ENCODE results near the gene TTC28.

DNA sequence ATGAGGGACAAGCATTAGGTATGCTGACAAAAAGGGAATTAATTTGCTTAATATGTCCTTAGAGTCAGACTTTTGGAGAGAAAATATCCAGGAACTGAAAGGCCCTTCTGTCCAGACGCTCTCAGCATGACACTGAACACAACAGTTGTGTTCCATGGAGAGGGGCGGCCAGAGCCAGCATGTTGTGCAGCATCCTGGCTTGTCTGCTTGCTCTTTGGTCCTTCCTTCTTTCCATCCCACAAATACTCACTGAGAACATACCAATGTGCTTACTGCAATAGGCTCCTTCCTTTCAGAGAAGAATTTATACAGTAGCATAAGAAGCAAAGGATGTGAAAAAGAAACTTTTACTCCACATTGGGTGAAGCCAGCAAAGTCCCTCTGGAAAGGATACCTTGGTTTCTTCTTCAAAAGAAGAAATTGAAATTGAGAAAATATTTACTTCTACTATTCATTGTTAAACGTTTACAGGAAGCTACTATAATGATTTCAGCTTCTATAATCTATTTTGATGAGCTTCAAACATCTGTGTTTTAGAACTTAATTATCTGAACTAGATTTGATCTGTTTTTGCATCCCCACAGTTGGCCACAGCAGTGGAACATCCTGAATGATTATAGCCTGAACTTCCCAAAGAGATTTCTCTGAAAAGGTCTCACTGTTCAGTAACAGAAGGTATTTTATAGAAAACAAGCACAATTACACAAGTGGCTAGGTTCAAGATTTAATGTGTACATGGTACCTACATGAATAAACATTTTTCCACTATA is 456.5 kb downstream of the TTC28 start:
- TF ChIP-seq, protein P1, sequence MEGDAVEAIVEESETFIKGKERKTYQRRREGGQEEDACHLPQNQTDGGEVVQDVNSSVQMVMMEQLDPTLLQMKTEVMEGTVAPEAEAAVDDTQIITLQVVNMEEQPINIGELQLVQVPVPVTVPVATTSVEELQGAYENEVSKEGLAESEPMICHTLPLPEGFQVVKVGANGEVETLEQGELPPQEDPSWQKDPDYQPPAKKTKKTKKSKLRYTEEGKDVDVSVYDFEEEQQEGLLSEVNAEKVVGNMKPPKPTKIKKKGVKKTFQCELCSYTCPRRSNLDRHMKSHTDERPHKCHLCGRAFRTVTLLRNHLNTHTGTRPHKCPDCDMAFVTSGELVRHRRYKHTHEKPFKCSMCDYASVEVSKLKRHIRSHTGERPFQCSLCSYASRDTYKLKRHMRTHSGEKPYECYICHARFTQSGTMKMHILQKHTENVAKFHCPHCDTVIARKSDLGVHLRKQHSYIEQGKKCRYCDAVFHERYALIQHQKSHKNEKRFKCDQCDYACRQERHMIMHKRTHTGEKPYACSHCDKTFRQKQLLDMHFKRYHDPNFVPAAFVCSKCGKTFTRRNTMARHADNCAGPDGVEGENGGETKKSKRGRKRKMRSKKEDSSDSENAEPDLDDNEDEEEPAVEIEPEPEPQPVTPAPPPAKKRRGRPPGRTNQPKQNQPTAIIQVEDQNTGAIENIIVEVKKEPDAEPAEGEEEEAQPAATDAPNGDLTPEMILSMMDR (IDR thresholded peaks at IDR 0.05), result no peak
- TF ChIP-seq POLR2A (IDR thresholded peaks at IDR 0.05) (no peak), POLR2AphosphoS5 (IDR thresholded peaks at IDR 0.05) (no peak), EP300 (IDR thresholded peaks at IDR 0.05) (no peak)

Measured in sigmoid colon (tissue), 4 donors.